Measurements from ENCODE around the gene ZNF362. TPM values are rescaled to one million over a fixed set of nuclear protein-coding genes. Genes with fewer than 3 reads are reported as not detected.

Gene ZNF362
- total RNA-seq, 2 donors from 2014 or later = 7.9 to 17.9 TPM

- Histone ChIP-seq H3K27me3 (no peaks in the 10 kb centered on the region), H3K36me3 (replicated peaks in 1 of 2; ENCODE audit: insufficient read depth in 1 of 2, low read depth in 2 of 2) (peaks cover 10 to 17% of the 10 kb centered on the region in 2 donors), H3K4me3 (no peak overlapping the region), H3K27ac (peak overlapping the region in 3 of 4 donors; percentile 14 to 62 (median 44)), H3K9me3 (no peaks in the 10 kb centered on the region), H3K4me1 (peaks cover 75% of the 10 kb centered on the region)
- DNase-seq (peak in 1 of 4 donors; percentile 47), ATAC-seq (no peak)
- TF ChIP-seq POLR2A (IDR thresholded peaks at IDR 0.05) = peak in 1 of 3 donors; percentile 44
- TF ChIP-seq, protein P1, sequence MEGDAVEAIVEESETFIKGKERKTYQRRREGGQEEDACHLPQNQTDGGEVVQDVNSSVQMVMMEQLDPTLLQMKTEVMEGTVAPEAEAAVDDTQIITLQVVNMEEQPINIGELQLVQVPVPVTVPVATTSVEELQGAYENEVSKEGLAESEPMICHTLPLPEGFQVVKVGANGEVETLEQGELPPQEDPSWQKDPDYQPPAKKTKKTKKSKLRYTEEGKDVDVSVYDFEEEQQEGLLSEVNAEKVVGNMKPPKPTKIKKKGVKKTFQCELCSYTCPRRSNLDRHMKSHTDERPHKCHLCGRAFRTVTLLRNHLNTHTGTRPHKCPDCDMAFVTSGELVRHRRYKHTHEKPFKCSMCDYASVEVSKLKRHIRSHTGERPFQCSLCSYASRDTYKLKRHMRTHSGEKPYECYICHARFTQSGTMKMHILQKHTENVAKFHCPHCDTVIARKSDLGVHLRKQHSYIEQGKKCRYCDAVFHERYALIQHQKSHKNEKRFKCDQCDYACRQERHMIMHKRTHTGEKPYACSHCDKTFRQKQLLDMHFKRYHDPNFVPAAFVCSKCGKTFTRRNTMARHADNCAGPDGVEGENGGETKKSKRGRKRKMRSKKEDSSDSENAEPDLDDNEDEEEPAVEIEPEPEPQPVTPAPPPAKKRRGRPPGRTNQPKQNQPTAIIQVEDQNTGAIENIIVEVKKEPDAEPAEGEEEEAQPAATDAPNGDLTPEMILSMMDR (IDR thresholded peaks at IDR 0.05) = no peak
- 44 to 59% methylated on average over 4 of the region's 4 CpGs for WGBS, 2 donors
- intact Hi-C loops (cut with DNase I) = no loop called here
Observed at GRCh38 chr1:33335020-33335419, 78.7 kb downstream of the ZNF362 start.

- no peaks in the 10 kb centered on the region for H3K9me3 ChIP-seq
- peaks cover 91% of the 10 kb centered on the region for H3K4me1 ChIP-seq
- DNase-seq (no peak), ATAC-seq (no peak)
- peak overlapping the region in 1 of 4 donors; percentile 4 for H3K27ac ChIP-seq
- no peaks in the 10 kb centered on the region for H3K27me3 ChIP-seq
- WGBS, 2 donors = 52 to 56% methylated on average over 9 of the region's 9 CpGs
- H3K36me3 ChIP-seq (replicated peaks in 1 of 2; ENCODE audit: insufficient read depth in 1 of 2, low read depth in 2 of 2) = peaks cover 0 to 3% of the 10 kb centered on the region in 2 donors
- no peak overlapping the region for H3K4me3 ChIP-seq
- intact Hi-C loops (cut with DNase I) = no loop called here
- TF ChIP-seq, protein P1 (IDR thresholded peaks at IDR 0.05) = no peak
- no peak for TF ChIP-seq POLR2A (IDR thresholded peaks at IDR 0.05)
Observed at GRCh38 chr1:33336580-33336979, 80.3 kb downstream of the ZNF362 start.

- no peaks in the 10 kb centered on the region for H3K9me3 ChIP-seq
- peak overlapping the region in 3 of 4 donors; percentile 80 to 92 (median 86) for H3K27ac ChIP-seq
- TF ChIP-seq POLR2A (IDR thresholded peaks at IDR 0.05) = no peak
- TF ChIP-seq, protein P1 (IDR thresholded peaks at IDR 0.05) = no peak
- DNase-seq = no peak
- H3K36me3 ChIP-seq (replicated peaks in 1 of 2; ENCODE audit: insufficient read depth in 1 of 2, low read depth in 2 of 2) = no peaks in the 10 kb centered on the region
- H3K27me3 ChIP-seq = no peaks in the 10 kb centered on the region
- peaks cover 98% of the 10 kb centered on the region for H3K4me1 ChIP-seq
- intact Hi-C loops (cut with DNase I) = no loop called here
- no peak for ATAC-seq
- 71 to 89% methylated on average over 6 of the region's 6 CpGs for WGBS, 2 donors
- no peak overlapping the region for H3K4me3 ChIP-seq
Observed at GRCh38 chr1:33337441-33337840, 81.1 kb downstream of the ZNF362 start.

GRCh38 chr1:33338048-33338439 lies 81.8 kb downstream of the ZNF362 start:
- Histone ChIP-seq H3K27me3 (no peaks in the 10 kb centered on the region), H3K27ac (peak overlapping the region; percentile 80 to 92 (median 87)), H3K4me3 (no peak overlapping the region), H3K9me3 (no peaks in the 10 kb centered on the region), H3K36me3 (replicated peaks in 1 of 2; ENCODE audit: insufficient read depth in 1 of 2, low read depth in 2 of 2) (no peaks in the 10 kb centered on the region), H3K4me1 (peaks cover 98% of the 10 kb centered on the region)
- intact Hi-C loops (cut with DNase I) = no loop called here
- 5 to 11% methylated on average over 1 of the region's 1 CpG for WGBS, 2 donors
- TF ChIP-seq, protein P1 (IDR thresholded peaks at IDR 0.05) = no peak
- no peak for TF ChIP-seq POLR2A (IDR thresholded peaks at IDR 0.05)
- no peak for DNase-seq
- ATAC-seq = no peak
